SIG-M5 (cell line): ENCODE data around the gene SMAD3.

ENCODE experiments used
- DNase-seq: peaks from one replicate; lab custom pipeline; 2025; lab: John Stamatoyannopoulos, UW

The SMAD3 gene

DNA sequence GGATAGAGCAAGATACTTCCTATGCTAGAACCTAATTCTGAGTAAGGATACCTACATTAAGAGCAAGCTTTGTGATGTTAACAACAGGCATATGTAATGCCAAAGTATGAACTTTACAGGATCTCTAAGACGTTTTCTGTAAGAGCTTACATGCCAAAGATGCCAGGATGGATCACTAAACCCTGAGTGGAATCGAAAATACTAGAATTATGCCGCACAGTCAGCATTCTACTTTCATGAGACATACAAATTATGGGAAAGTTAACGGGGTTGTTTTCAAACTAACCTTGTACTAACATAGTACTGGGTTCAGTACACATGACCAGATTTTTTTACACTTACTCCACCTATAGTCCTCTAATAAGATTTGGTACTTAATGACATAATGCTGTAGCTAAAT, 134.0 kb downstream of the SMAD3 start:
- no peak for DNase-seq

DNA sequence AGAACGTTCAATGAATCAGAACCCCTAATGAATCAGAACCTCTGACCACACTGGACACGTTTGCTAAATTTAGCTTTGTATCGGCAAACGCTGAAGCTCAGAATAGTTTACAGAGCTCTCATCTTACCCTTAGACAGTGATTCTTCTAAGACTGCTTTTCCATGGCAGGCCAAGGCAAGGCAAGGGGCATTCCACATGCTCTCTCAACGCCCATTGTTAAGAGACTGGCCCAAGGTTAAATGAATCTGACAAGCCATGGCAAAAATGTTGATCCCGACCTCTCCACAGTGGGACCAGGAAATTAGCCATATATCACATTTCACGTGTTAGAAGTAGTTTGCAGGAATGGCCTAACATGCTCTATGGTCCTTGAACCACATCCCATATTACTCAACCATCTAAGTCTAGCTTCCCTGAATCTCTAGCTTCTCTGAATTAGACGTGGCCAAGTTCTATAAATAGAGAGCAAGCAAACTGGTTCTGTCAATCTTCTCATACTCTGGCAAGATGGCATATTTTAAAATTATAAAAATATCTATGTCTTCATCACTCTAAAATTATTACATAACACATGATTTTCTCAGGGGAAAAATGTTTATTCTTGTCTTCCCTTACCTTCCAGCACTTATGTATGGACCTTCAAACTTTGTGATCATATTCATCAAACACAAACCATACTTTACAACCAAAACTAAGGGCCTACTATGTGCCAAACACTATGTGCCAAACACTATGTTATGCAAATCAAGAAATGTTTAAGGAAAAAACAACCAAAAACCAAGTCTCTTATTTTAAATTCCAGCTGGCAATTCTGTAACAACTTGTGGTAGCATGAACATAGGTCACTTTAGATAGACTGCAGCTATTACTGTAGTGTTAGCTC, 134.7 kb downstream of the SMAD3 start:
- DNase-seq = no peak

DNA sequence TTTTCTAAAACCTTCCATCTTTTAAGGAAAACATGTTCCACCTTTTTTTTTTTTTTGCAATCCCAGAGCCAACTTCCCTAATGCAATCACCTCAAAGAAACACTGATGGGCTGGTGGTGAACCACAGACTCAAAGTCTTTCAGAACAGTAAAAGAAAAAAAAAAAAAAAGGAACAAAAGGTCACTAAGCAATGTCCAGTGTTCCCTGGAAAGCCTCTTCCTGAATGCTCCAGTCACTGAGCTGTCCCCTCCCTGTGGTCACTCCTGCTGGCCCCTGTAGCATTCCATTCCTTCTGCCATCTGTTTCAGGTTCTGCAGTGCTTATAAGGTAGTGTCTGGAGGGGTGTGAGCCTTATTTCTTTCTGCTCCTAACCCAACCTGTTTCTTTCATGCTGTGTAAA, 135.7 kb downstream of the SMAD3 start:
- DNase-seq = no peak

DNA sequence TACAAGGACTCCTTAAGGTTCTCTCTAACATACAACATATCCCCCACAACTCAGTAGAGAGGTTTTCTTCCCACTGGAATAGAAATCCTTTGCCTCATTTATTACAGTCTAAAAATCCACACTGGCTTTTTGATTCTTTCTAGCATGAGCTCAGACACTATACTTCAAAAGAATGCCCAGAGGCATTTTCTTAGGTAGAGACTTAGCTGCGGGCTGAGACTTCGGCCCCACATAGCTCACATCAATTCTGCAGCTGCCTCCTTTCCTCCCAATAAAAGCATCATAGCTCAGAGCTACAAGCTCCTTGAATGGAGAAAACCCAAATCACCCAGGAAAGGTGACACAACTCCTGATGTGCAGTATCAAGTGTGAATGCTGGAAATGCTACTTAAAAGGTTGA, 136.7 kb downstream of the SMAD3 start:
- DNase-seq = no peak

DNA sequence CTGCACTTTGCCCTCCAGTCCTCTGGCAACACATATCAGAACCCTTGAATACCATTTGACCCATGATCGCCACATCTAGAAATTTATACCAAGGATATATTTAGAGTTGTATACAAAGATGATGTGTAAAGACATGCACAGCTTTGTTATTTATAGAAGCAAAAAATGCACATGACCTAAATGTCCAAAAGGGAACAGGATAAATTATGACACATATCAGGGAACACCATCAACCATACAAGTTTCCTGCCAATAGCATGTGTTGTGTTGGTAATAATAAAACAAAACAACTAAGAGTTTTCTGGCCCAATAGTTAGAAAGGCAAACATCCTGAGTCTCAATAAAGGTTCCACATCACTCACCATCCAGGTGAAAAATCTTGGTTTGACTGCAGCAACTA, 137.6 kb downstream of the SMAD3 start:
- DNase-seq = no peak

DNA sequence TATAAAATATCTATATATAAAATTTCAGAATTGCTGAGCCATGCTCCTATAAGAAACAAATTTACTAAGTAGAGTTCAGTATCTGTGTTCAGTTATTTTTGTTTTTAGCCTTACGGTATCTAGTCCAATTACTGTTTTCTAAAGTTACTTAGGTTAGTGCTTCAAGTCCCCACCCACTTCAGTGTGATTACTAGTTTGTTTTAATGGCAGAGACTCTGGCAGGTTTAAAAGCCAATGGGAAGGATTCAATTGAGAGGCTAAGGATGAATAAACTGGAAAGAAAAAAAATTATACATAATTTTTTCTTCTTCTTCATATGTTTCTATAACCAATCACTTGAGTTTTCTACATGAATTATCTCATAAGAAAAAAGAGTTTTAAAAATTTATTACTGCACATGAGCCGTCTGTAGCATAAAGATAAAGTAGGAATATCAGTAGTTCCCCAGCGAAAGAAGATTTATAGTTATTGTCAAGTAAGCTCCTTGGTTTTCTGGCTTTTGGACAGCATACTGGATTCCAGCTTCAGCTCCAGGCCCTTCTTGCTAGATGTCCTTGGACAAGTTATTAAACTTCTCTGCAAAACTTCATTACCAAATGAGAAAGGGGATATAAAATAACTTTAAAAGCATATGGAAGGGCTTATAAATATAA, 142.3 kb downstream of the SMAD3 start:
- DNase-seq = no peak

DNA sequence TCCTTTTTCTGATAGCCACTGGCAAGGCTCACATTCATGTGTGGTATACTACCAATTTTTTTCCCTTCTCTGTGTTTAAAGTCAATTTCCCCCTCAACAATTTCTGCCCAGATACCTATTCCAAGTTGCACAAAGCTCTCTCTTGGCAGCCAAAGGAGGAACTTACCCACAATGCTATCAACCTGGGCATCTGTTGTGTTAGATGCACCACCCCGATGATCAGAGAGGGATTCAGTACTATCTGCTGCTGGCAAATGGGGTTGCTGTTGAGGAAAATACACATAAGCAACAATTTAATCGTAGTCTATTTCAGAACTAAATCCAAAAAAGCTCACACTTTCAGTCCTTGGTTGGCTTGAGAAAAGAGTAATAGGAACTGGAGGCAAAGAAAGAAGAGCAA, 143.0 kb downstream of the SMAD3 start:
- no peak for DNase-seq

DNA sequence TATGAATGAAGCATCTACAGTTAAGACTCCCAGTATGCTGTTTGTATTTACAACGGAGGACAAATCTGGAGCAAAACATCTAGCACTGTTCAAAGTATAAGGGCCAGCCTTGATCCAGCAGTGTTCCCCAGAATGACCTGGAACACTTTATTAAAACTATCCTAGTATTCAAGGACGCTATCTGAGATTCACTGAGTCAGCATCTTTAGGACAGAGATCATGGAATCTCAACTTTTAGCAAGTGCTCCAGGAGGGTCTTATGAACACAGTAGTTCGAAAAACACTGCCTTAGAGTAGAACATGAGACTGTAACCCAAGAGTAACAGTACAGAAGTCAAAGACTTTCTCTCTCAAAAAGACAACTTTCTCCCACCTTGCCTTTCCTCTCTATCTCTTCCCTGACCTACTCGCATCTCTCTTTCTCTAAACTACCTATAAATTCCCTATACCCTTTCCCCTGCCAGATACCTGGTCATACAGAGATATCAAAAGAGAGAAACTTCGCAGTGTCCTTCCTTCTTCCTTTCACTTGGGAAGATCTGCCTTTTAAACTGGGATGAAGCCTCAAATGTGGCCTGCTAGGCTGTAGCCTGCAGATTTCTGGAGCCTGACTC, 145.3 kb downstream of the SMAD3 start:
- no peak for DNase-seq

DNA sequence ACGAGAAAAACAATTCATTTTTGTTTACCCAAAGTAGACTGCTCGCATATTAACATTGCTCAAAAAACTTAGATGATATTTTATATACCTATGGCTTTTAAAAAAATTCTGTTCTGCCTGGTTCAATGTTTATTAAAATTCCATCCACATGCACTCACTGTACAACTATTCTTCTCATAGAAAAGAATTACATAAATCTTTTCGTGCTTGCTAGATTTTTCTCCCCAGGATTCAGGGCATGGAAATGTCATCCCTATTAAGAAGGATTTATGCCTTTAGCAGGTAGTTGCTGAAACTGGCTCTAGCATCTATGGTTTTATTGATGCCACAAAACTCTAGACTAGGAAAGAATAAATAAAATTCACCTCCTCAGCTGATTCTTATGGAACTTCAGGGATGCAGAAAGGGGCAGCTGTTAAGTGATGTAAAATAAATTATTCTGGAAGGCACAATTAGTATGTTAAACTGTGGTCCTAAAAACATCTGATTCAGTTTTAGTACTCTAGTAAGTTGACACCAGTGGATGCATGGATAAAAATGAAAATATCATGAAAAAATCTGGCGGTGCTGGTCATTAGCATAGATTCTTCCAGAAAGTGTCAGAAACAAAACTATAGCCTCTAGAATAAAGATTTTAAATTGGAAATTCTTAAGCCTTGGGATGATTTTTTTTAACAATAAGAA, 147.4 kb downstream of the SMAD3 start:
- DNase-seq = no peak

DNA sequence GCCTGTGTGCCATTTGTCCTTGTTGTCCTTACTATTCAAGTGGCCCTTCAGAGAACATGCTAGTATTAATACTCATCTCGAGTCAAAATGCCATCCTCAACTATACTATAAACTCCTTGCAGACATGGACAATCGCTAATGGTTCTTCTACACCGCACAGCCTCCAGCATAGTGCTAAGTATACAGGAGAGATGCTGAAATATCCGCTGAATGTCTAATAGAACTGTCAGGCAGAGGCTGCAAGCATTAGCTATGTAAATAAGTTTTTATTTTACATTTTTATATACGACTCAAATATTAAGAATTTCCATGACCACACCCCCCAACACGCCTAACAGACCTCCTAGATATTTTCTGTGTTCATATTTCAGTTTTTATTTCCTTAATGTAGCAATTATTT, 149.7 kb downstream of the SMAD3 start:
- no peak for DNase-seq

DNA sequence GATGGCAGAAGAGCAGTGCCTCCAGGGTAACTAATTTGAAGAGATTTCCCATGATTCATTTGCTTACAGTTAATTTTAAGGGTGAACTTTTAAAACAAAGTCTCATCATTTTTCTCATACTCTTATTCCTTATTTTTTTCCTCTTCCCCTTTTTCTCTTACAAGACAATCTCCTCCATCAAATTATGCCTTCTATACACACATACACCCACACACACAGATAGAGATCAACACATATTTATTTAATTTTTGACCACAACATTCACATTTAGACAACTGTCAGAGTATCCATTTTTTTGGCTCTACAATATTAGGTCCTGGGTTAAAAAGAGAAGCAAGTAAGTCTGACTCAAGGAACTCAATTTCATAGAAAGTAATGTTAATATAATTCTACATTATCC, 151.5 kb downstream of the SMAD3 start:
- no peak for DNase-seq

DNA sequence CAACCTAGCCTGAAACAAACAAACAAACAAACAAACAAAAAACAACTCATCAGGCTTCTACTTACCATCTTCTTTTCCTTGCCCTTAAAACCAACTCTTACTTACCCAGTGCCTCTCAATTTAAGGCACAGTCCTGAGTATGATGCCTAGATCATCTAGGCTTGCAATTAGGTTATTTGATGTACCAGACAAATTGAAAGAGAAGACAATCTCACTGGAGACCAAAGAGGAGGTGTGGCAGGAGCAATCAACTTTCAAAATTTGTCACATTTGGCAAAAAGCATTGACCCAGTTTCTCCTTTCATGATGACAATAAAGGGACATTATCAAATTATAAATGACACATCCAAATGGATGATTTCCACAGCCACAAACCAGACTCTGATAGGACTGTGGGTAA, 153.0 kb downstream of the SMAD3 start:
- no peak for DNase-seq

DNA sequence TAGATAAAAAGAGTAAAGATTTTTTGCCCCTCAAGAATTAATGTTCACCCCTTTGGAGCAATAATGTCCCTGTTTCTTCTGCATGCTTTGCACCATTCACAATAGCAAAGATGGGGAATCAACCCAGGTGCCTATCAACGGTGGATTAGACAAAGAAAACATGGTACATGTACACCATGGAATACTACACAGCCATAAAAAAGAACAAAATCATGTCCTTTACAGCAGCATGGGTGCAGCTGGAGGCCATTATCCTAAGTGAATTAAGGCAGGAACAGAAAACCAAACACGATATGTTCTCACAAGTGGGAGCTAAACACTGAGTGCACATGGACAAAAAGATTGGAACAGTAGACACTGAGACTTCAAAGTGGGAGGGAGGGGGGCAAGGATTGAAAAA, 153.9 kb downstream of the SMAD3 start:
- no peak for DNase-seq

DNA sequence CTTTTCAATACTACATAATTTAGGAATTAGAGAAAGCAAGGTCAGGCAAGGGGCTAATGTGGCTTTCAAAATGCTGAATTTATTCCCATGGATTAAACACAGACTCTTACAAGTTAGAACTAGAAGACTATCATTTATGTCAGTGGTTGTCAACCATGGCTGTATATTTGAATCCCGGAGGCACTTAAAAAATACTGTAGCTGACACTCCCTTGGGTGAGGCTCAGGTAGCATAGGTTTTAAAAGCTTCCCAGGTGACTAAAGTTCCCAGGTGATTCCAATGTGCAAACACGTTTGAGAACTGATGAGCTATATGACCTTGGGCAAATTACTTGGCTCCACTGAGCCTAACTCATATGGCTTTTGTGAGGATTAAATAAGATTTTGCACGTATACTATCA, 159.5 kb downstream of the SMAD3 start:
- DNase-seq = no peak

DNA sequence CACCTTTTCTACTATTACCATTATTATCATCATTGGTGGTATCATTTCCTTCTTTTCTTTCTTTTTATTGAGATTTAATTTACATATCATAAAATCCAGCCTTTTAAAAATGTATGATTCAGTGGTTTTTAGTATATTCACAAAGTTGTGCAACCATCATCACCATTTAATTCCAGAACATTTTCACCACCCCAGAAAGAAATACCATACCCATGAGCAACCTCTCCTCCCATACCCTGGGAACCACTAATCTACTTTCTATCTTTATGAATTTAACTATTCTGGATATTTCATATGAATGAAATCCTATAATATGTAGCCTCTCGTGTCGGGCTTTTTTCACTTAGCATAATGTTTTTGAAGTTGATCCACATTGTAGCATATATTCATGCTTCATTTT, 159.9 kb downstream of the SMAD3 start:
- no peak for DNase-seq

DNA sequence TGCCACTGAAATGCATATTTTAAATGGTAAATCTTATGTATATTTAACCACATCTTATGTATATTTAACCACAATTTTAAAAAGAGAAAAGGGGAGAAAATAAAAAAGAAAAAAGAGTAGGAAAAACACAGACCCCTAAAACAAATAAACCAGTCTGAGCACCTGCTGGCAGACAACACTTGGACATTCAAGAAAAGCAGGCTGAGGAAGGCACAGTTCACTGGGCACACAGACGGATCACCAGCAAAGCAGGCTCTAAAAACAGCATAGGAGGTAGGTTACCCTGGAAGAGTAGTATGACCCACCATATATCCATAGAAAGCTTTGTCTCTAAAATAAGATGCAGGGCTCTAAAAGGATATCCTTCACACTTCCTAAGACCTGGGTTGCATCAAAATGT, 162.0 kb downstream of the SMAD3 start:
- DNase-seq = no peak

DNA sequence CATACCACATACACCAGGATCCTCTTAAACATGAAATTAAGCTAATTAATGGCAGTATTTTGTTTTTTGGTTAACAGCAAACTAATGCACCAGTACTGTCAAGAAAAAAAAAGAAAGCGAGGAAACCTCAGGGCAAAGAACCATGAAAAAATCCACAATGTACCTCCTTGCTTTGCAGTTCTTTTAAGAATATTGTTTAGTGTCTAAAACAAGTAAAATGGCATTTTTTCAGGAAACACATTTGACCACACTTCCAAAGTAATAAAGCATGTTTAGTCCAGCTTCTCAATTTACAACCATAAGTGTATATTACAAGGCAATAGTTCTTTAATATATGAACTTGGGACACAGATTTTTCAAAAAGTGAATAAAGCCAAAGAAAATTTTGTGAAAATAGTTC, 162.4 kb downstream of the SMAD3 start:
- no peak for DNase-seq

DNA sequence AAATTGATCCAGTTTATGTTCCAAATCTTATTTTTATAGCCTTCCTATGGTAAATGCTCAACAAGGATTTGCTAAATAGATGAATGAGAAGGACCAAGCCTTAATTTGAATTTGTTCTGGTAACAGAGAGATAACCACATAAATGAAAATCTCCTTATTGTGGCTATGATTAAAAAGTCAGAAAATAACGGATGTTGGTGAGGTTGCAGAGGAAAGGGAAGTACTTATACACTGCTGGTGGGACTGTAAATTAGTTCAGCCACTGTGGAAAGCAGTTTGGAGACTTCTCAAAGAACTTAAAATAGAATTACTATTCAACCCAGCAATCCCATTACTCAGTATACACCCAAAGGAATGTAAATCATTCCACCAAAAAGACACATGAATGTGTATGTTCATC, 162.9 kb downstream of the SMAD3 start:
- no peak for DNase-seq

DNA sequence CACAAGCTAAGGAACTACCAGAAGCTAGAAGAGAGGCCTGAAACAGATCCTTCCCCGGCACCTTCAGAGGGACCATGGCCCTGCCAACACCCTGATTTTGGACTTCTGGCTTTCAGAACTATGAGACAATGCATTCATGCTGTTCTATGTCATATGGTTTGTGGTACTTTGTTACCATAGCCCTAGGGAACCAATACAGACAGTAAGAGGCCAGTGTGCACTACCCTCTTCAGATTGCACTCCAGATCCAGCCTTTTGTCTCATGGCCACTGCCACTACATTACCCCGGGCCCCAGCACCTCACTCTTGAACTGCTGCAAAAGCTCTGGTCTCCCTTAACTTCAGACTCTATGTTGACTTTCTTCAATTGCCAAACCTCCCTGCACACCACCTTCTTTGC, 165.1 kb downstream of the SMAD3 start:
- no peak for DNase-seq

DNA sequence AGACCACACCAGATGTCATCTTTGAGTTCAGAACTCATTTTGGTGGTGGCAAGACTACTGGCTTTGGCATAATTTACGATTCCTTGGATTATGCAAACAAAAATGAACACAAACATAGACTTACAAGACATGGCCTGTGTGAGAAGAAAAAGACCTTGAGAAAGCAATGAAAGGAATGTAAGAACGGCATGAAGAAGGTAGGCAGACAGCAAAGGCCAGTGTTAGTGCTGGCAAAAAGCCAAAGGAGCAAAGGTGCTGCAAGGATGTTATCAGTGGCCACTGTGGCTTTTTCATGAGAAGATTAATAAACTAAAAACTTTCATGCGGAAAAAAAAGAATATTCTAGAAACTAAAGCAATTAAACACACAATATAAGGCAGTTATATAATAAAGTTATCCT, 167.2 kb downstream of the SMAD3 start:
- DNase-seq = no peak

DNA sequence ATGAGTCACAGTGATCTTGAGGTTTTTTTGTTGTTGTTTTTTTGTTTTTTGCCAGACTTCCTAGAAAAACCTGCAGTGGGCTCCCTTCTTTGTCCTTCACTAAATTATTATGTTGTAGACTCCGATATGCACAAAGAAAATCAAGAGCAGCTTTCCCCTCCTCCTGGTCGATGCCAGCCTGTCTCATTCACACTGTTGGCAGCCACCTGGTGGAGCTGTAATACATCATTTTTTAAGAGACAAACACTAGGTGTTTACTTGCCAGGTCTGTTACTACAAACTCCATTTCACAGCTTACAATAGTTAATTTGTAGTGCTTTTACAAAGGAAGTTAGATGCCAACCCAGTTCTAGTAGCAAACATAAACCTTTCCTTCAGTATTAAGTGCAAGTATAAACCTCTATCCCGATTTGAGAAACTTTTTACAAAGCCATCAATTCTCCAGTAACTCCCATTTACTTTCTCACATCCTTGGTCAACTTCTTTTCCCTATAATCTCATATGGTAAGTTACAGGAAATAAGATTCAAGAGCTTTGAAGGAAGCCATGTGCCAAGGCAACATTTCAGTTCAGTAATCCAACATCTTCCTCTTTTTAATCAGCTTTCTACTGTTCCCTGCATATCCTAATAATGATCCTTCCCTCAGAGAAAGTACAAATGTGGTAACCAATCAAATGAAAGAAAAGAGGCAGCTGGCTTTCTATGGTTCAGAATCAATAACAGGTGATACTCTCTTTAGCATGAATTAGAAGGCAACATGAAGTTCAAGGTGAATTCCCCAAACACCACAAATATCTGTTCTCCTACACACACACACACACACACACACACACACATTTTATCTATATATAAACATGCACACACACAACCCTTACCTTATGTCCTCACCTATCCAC, 175.1 kb downstream of the SMAD3 start:
- no peak for DNase-seq
